Esophagus squamous epithelium (tissue), 4 donors: ENCODE measurements around the gene TRIP4.

Experiments
- POLR2A ChIP-seq, 4 donors: fragments of 450-650 bp; IDR thresholded peaks; one replicate each; pipeline ENCODE4 v1.6.1; 2017; ENCODE audit warnings: antibody characterized with exemption in 4 of 4, mild to moderate bottlenecking in 4 of 4, moderate library complexity in 3 of 4
- TF ChIP-seq, protein P1 (sequence below), 6 experiments: fragments of 450-650 bp in 4 of 6; fragments of 200-600 bp in 2 of 6; sonication (generic) in 2 of 6; IDR thresholded peaks; one replicate each; pipeline ENCODE4 v1.5.1; 2016 to 2019; ENCODE audit warnings: antibody characterized with exemption in 6 of 6, mild to moderate bottlenecking in 4 of 6, moderate library complexity in 4 of 6

DNA sequence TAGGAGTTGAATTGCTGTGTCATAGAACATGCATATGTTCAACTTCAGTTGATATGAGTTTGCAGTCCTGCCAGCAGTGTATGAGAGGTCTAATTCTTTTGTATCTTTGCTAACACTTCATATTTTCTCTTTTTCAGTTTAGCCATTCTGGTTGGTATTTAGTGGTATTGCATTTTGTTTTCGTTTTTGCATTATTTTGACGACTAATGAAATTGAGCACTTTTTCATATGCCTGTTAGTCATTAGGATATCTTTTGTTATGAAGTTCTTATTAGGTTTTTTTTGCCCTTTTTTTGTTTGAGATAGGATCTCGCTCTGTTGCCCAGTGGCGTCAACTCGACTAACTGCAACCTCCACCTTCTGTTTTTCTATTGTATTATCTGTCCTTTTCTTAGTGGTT is 9.2 kb downstream of the TRIP4 start:
- TF ChIP-seq, protein P1, sequence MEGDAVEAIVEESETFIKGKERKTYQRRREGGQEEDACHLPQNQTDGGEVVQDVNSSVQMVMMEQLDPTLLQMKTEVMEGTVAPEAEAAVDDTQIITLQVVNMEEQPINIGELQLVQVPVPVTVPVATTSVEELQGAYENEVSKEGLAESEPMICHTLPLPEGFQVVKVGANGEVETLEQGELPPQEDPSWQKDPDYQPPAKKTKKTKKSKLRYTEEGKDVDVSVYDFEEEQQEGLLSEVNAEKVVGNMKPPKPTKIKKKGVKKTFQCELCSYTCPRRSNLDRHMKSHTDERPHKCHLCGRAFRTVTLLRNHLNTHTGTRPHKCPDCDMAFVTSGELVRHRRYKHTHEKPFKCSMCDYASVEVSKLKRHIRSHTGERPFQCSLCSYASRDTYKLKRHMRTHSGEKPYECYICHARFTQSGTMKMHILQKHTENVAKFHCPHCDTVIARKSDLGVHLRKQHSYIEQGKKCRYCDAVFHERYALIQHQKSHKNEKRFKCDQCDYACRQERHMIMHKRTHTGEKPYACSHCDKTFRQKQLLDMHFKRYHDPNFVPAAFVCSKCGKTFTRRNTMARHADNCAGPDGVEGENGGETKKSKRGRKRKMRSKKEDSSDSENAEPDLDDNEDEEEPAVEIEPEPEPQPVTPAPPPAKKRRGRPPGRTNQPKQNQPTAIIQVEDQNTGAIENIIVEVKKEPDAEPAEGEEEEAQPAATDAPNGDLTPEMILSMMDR (IDR thresholded peaks at IDR 0.05), result no peak
- no peak for TF ChIP-seq POLR2A (IDR thresholded peaks at IDR 0.05)
